SK-N-SH (cell line): Measurements from ENCODE around the gene CNGA3. TPM values are rescaled to one million over a fixed set of nuclear protein-coding genes. Genes with fewer than 3 reads are reported as not detected.

Experiments used
- CTCF ChIA-PET: fragments of 300-600, 350-600 bp; formaldehyde crosslinking; extraction: SDS; loops from one replicate; lab custom pipeline; 2021; lab: Yijun Ruan, JAX
- POLR2A ChIA-PET: fragments of 350-600 bp; sonication (Branson Sonifier 250); formaldehyde crosslinking; extraction: SDS; loops from one replicate; lab custom pipeline; 2020; ENCODE audit warnings: antibody characterized with exemption, inconsistent platforms; lab: Yijun Ruan, JAX
- DNase-seq: peaks from one replicate; pipeline ENCODE4 v3.0.0; 2012
- H2AFZ ChIP-seq: fragments of 200-600 bp; sonication (generic); 2 replicates; pipeline ENCODE4 v1.8.1; 2016; ENCODE audit warnings: antibody characterized with exemption, mild to moderate bottlenecking, low read depth
- H3F3A ChIP-seq: fragments of 200-600 bp; sonication (generic); replicated peaks from 2 replicates; pipeline ENCODE3; 2016; ENCODE audit warnings: antibody characterized with exemption, mild to moderate bottlenecking; ENCODE audit not compliant: insufficient read depth
- H3K27ac ChIP-seq, 2 experiments: fragments of 200-500 bp in 1 of 2; fragments of 200-600 bp in 1 of 2; sonication (Bioruptor generic) in 1 of 2; sonication (generic), shearing (Covaris generic) in 1 of 2; 2 replicates each; pipeline versions ENCODE4 v1.5.1 to v1.6.1; 2014 to 2016; ENCODE audit warnings: low read depth in 2 of 2, inconsistent platforms in 1 of 2, low read length in 1 of 2, mild to moderate bottlenecking in 1 of 2, mixed read lengths in 1 of 2
- H3K27me3 ChIP-seq: fragments of 200-600 bp; sonication (generic), shearing (Covaris generic); 2 replicates; pipeline ENCODE4 v1.6.1; 2016; ENCODE audit warnings: mixed run types; ENCODE audit not compliant: insufficient read depth
- H3K36me3 ChIP-seq, 2 experiments: fragments of 200-500 bp in 1 of 2; fragments of 200-600 bp in 1 of 2; sonication (Bioruptor generic) in 1 of 2; sonication (generic) in 1 of 2; replicated peaks in 1 of 2; 2 replicates each; pipeline versions ENCODE3 to v1.5.1; 2014 to 2016; ENCODE audit warnings: low read length in 1 of 2, mild to moderate bottlenecking in 1 of 2; ENCODE audit not compliant: insufficient read depth in 2 of 2, control insufficient read depth in 1 of 2
- H3K4me1 ChIP-seq, 2 experiments: fragments of 200-500 bp in 1 of 2; fragments of 200-600 bp in 1 of 2; sonication (Bioruptor generic) in 1 of 2; sonication (generic), shearing (Covaris generic) in 1 of 2; 2 replicates each; pipeline versions ENCODE4 v1.5.1 to v1.6.1; 2014 to 2016; ENCODE audit warnings: low read depth in 1 of 2, low read length in 1 of 2, mixed run types in 1 of 2; ENCODE audit not compliant: insufficient read depth in 2 of 2, control insufficient read depth in 1 of 2
- H3K4me2 ChIP-seq: fragments of 200-600 bp; sonication (generic), shearing (Covaris generic); 2 replicates; pipeline ENCODE4 v1.6.1; 2017; ENCODE audit warnings: mixed run types
- H3K4me3 ChIP-seq, 2 experiments: fragments of 200-500 bp in 1 of 2; fragments of 200-600 bp in 1 of 2; sonication (Bioruptor generic) in 1 of 2; sonication (generic), shearing (Covaris generic) in 1 of 2; 2 replicates each; pipeline versions ENCODE4 v1.5.1 to v1.8.1; 2014 to 2016; ENCODE audit warnings: low read depth in 2 of 2, inconsistent platforms in 1 of 2, low read length in 1 of 2, mild to moderate bottlenecking in 1 of 2, mixed read lengths in 1 of 2, moderate library complexity in 1 of 2
- H3K79me2 ChIP-seq: fragments of 200-600 bp; sonication (generic); 2 replicates; pipeline ENCODE4 v1.8.1; 2017; ENCODE audit warnings: mild to moderate bottlenecking; ENCODE audit not compliant: insufficient read depth
- H3K9ac ChIP-seq: fragments of 200-600 bp; sonication (generic); 2 replicates; pipeline ENCODE4 v1.6.1; 2017; ENCODE audit warnings: mixed run types
- H3K9me2 ChIP-seq: fragments of 200-600 bp; sonication (generic); 2 replicates; pipeline ENCODE4 v1.6.1; 2017; ENCODE audit warnings: mixed run types
- H3K9me3 ChIP-seq: fragments of 200-600 bp; sonication (generic); 2 replicates; pipeline ENCODE4 v1.6.1; 2017; ENCODE audit warnings: mixed run types, mild to moderate bottlenecking, moderate library complexity
- H4K20me1 ChIP-seq: fragments of 200-600 bp; sonication (generic); 2 replicates; pipeline ENCODE4 v1.6.1; 2017; ENCODE audit warnings: mild to moderate bottlenecking, mixed run types; ENCODE audit not compliant: insufficient read depth
- CHD2 ChIP-seq: fragments of 150-350 bp; IDR thresholded peaks from 2 replicates; pipeline ENCODE4 v1.6.1; 2018; ENCODE audit warnings: low read length; ENCODE audit not compliant: partially characterized antibody
- EP300 ChIP-seq, 2 experiments: IDR thresholded peaks; 2 replicates each; pipeline versions ENCODE4 v1.4.0 to v1.6.1; 2012; ENCODE audit warnings: borderline replicate concordance in 1 of 2, low read depth in 1 of 2, low read length in 1 of 2
- FOSL2 ChIP-seq: IDR thresholded peaks from 2 replicates; pipeline ENCODE4 v1.4.0; 2012; ENCODE audit warnings: low read depth, mild to moderate bottlenecking, moderate library complexity, borderline replicate concordance
- GABPA ChIP-seq: IDR thresholded peaks from 2 replicates; pipeline ENCODE4 v1.4.0; 2012; ENCODE audit warnings: low read depth, mild to moderate bottlenecking
- GATA2 ChIP-seq: sonication (generic); formaldehyde crosslinking; IDR thresholded peaks from 2 replicates; pipeline ENCODE4 v1.5.0; 2020; ENCODE audit warnings: mild to moderate bottlenecking, missing genetic modification reagents
- IRF3 ChIP-seq: fragments of 150-350 bp; IDR thresholded peaks from 2 replicates; pipeline ENCODE4 v1.6.1; 2016; ENCODE audit warnings: mild to moderate bottlenecking, low read depth, low read length
- NRF1 ChIP-seq: IDR thresholded peaks from 2 replicates; pipeline ENCODE4 v1.6.1; 2012; ENCODE audit warnings: low read depth, mild to moderate bottlenecking, low read length
- RCOR1 ChIP-seq: fragments of 150-350 bp; IDR thresholded peaks from 2 replicates; pipeline ENCODE4 v1.6.1; 2017; ENCODE audit warnings: antibody characterized with exemption, low read length
- SIN3A ChIP-seq: IDR thresholded peaks from 2 replicates; pipeline ENCODE4 v1.6.1; 2012; ENCODE audit warnings: low read depth, mild to moderate bottlenecking, low read length, moderate library complexity, borderline replicate concordance
- SMC3 ChIP-seq: IDR thresholded peaks from 2 replicates; pipeline ENCODE4 v1.6.1; 2012; ENCODE audit warnings: low read depth, low read length, improper control_type of control experiment
- YY1 ChIP-seq: IDR thresholded peaks from 2 replicates; pipeline ENCODE4 v1.4.0; 2012; ENCODE audit warnings: low read depth, mild to moderate bottlenecking
- WGBS: methylation state at CpG from one replicate; pipeline ENCODE4 v1.1.6; 2017; ENCODE audit warnings: low lambda C conversion rate; 5-methylcytosine and 5-hydroxymethylcytosine counted together
- polyA plus RNA-seq, 3 experiments: library from polyadenylated mRNA; depleted of rRNA; stranded (reverse); fragments of >200 nt; gene quantifications; 2 replicates each; pipeline ENCODE4 v1.2.3, GENCODE V29; 2012
- TF ChIP-seq, protein P1 (sequence below): IDR thresholded peaks from 2 replicates; pipeline ENCODE4 v1.6.1; 2012; ENCODE audit warnings: mild to moderate bottlenecking, low read depth, low read length, moderate library complexity
- TF ChIP-seq, protein P2 (sequence below): IDR thresholded peaks from 2 replicates; pipeline ENCODE4; 2012

The CNGA3 gene
- polyA plus RNA-seq, 1 of the 3 experiments (the other 2 are of a cell fraction) = not detected

DNA sequence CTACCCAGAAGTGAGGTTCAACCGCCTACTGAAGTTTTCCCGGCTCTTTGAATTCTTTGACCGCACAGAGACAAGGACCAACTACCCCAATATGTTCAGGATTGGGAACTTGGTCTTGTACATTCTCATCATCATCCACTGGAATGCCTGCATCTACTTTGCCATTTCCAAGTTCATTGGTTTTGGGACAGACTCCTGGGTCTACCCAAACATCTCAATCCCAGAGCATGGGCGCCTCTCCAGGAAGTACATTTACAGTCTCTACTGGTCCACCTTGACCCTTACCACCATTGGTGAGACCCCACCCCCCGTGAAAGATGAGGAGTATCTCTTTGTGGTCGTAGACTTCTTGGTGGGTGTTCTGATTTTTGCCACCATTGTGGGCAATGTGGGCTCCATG, 49.7 kb downstream of the CNGA3 start:
- ChIA-PET CTCF (interaction anchor here (4.4 kb wide), 1 partner anchor 11 kb away, joined by 22 read pairs; no protein-coding TSS in a partner anchor), POLR2A (no interaction called here)
- H3K36me3 ChIP-seq = no peaks in the 10 kb centered on the region
- no peak for DNase-seq
- no peak overlapping the region for H3K4me2 ChIP-seq
- TF ChIP-seq SMC3 (no peak), NRF1 (no peak), SIN3A (no peak), CHD2 (no peak), GABPA (no peak), FOSL2 (no peak), GATA2 (no peak), RCOR1 (no peak), IRF3 (no peak), YY1 (no peak), EP300 (IDR thresholded peaks at IDR 0.05; ENCODE audit: borderline replicate concordance in 1 of 2, low read depth in 1 of 2, low read length in 1 of 2) (no peak)
- TF ChIP-seq, protein P1, sequence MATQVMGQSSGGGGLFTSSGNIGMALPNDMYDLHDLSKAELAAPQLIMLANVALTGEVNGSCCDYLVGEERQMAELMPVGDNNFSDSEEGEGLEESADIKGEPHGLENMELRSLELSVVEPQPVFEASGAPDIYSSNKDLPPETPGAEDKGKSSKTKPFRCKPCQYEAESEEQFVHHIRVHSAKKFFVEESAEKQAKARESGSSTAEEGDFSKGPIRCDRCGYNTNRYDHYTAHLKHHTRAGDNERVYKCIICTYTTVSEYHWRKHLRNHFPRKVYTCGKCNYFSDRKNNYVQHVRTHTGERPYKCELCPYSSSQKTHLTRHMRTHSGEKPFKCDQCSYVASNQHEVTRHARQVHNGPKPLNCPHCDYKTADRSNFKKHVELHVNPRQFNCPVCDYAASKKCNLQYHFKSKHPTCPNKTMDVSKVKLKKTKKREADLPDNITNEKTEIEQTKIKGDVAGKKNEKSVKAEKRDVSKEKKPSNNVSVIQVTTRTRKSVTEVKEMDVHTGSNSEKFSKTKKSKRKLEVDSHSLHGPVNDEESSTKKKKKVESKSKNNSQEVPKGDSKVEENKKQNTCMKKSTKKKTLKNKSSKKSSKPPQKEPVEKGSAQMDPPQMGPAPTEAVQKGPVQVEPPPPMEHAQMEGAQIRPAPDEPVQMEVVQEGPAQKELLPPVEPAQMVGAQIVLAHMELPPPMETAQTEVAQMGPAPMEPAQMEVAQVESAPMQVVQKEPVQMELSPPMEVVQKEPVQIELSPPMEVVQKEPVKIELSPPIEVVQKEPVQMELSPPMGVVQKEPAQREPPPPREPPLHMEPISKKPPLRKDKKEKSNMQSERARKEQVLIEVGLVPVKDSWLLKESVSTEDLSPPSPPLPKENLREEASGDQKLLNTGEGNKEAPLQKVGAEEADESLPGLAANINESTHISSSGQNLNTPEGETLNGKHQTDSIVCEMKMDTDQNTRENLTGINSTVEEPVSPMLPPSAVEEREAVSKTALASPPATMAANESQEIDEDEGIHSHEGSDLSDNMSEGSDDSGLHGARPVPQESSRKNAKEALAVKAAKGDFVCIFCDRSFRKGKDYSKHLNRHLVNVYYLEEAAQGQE = no peak
- TF ChIP-seq, protein P2, sequence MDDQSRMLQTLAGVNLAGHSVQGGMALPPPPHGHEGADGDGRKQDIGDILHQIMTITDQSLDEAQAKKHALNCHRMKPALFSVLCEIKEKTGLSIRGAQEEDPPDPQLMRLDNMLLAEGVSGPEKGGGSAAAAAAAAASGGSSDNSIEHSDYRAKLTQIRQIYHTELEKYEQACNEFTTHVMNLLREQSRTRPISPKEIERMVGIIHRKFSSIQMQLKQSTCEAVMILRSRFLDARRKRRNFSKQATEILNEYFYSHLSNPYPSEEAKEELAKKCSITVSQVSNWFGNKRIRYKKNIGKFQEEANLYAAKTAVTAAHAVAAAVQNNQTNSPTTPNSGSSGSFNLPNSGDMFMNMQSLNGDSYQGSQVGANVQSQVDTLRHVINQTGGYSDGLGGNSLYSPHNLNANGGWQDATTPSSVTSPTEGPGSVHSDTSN = no peak
- H3F3A ChIP-seq = no peaks in the 10 kb centered on the region
- H3K4me1 ChIP-seq = no peaks in the 10 kb centered on the region
- H4K20me1 ChIP-seq = no peaks in the 10 kb centered on the region
- H3K9me2 ChIP-seq = no peaks in the 10 kb centered on the region
- WGBS = 33% methylated on average over 6 of the region's 6 CpGs
- H2AFZ ChIP-seq = no peak overlapping the region
- H3K9ac ChIP-seq = no peak overlapping the region
- H3K9me3 ChIP-seq = no peaks in the 10 kb centered on the region
- no peak overlapping the region for H3K4me3 ChIP-seq
- H3K79me2 ChIP-seq = no peaks in the 10 kb centered on the region
- no peaks in the 10 kb centered on the region; the same call in 1 of the 2 replicates for H3K27me3 ChIP-seq
- no peak overlapping the region for H3K27ac ChIP-seq
